IMR-90 (cell line): ENCODE measurements around the gene ESR2. TPM values are rescaled to one million over a fixed set of nuclear protein-coding genes. Genes with fewer than 3 reads are reported as not detected.

Source experiments
- ATAC-seq: fragments of 200-7000 bp; cut with Tn5 transposase; 2 replicates; pipeline ENCODE4 v1.9.1; 2020; ENCODE audit warnings: low read depth, mild to moderate bottlenecking, moderate library complexity
- BruUV-seq: library from RNA; stranded (reverse); fragments of 400-500 nt; replicated peaks from 2 replicates; lab custom pipeline; 2021; lab: Mats Ljungman, UMichigan
- CTCF ChIA-PET: fragments of 300-600 bp; formaldehyde crosslinking; extraction: SDS; loops from one replicate; lab custom pipeline; 2021; ENCODE audit warnings: antibody characterized with exemption; lab: Yijun Ruan, JAX
- POLR2A ChIA-PET: fragments of 300-600 bp; sonication (Branson Sonifier 250); formaldehyde crosslinking; loops from one replicate; lab custom pipeline; 2022; ENCODE audit warnings: antibody characterized with exemption; ENCODE audit not compliant: unreplicated experiment; lab: Charles Lee
- DNase-seq: peaks from one replicate; pipeline ENCODE4 v3.0.0; 2013
- H2AFZ ChIP-seq: replicated peaks from 2 replicates; pipeline ENCODE3; 2013; ENCODE audit warnings: low read length, mild to moderate bottlenecking; ENCODE audit not compliant: poor library complexity
- H2AK5ac ChIP-seq: 2 replicates; pipeline ENCODE4 v1.6.1; 2013; ENCODE audit warnings: low read depth, low read length, inconsistent platforms
- H2AK9ac ChIP-seq: replicated peaks from 2 replicates; pipeline ENCODE3; 2013; ENCODE audit warnings: mild to moderate bottlenecking, low read depth, low read length, moderate library complexity; ENCODE audit not compliant: poor library complexity
- H2BK120ac ChIP-seq: 2 replicates; pipeline ENCODE4 v1.6.1; 2013; ENCODE audit warnings: low read depth, low read length, inconsistent platforms
- H2BK15ac ChIP-seq: 3 replicates; pipeline ENCODE4 v1.6.1; 2013; ENCODE audit warnings: low read depth, low read length, inconsistent platforms
- H2BK20ac ChIP-seq: 2 replicates; pipeline ENCODE4 v1.6.1; 2013; ENCODE audit warnings: low read depth, mild to moderate bottlenecking, inconsistent platforms, low read length, moderate library complexity
- H2BK5ac ChIP-seq: 2 replicates; pipeline ENCODE4 v1.6.1; 2013; ENCODE audit warnings: mild to moderate bottlenecking, low read depth, low read length, inconsistent platforms; ENCODE audit not compliant: poor library complexity, severe bottlenecking
- H3K14ac ChIP-seq: replicated peaks from 2 replicates; pipeline ENCODE4 v1.6.1; 2013; ENCODE audit warnings: low read depth, low read length, inconsistent platforms
- H3K18ac ChIP-seq: 2 replicates; pipeline ENCODE4 v1.6.1; 2013; ENCODE audit warnings: low read depth, low read length, control low read depth
- H3K23ac ChIP-seq: 2 replicates; pipeline ENCODE4 v1.6.1; 2013; ENCODE audit warnings: low read depth, low read length, inconsistent platforms
- H3K27ac ChIP-seq: 2 replicates; pipeline ENCODE4 v1.5.1; 2013; ENCODE audit warnings: mild to moderate bottlenecking, control low read depth, low read length; ENCODE audit not compliant: insufficient read depth
- H3K27me3 ChIP-seq: 2 replicates; pipeline ENCODE4 v1.6.1; 2013; ENCODE audit warnings: low read length; ENCODE audit not compliant: control insufficient read depth, insufficient read depth
- H3K36me3 ChIP-seq: 2 replicates; pipeline ENCODE4 v1.6.1; 2013; ENCODE audit warnings: low read length, mixed read lengths; ENCODE audit not compliant: control insufficient read depth, insufficient read depth
- H3K4ac ChIP-seq: 2 replicates; pipeline ENCODE4 v1.6.1; 2013; ENCODE audit warnings: low read depth, low read length, inconsistent platforms
- H3K4me1 ChIP-seq: 2 replicates; pipeline ENCODE4 v1.6.1; 2013; ENCODE audit warnings: low read length, mixed read lengths; ENCODE audit not compliant: control insufficient read depth, insufficient read depth
- H3K4me2 ChIP-seq: 2 replicates; pipeline ENCODE4 v1.6.1; 2013; ENCODE audit warnings: low read depth, mild to moderate bottlenecking, control low read depth, low read length, moderate library complexity
- H3K4me3 ChIP-seq: 2 replicates; pipeline ENCODE4 v1.5.1; 2013; ENCODE audit warnings: low read depth, mild to moderate bottlenecking, control low read depth, low read length, moderate library complexity; ENCODE audit not compliant: insufficient read depth
- H3K56ac ChIP-seq: 2 replicates; pipeline ENCODE4 v1.6.1; 2013; ENCODE audit warnings: low read length, inconsistent platforms; ENCODE audit not compliant: insufficient read depth; ENCODE audit errors: extremely low read depth
- H3K79me1 ChIP-seq, 2 experiments: 2 replicates each; pipeline ENCODE4 v1.6.1; 2013; ENCODE audit warnings: low read length in 2 of 2, inconsistent platforms in 1 of 2, low read depth in 1 of 2
- H3K9ac ChIP-seq: 2 replicates; pipeline ENCODE4 v1.6.1; 2013; ENCODE audit warnings: low read depth, low read length, control low read depth
- H3K9me1 ChIP-seq: 2 replicates; pipeline ENCODE4 v1.6.1; 2013; ENCODE audit warnings: low read length, inconsistent platforms; ENCODE audit not compliant: insufficient read depth
- H3K9me3 ChIP-seq: 2 replicates; pipeline ENCODE4 v1.6.1; 2013; ENCODE audit warnings: low read length; ENCODE audit not compliant: control insufficient read depth, insufficient read depth
- H4K20me1 ChIP-seq: 2 replicates; pipeline ENCODE4 v1.6.1; 2013; ENCODE audit warnings: low read length, inconsistent platforms; ENCODE audit not compliant: insufficient read depth
- H4K5ac ChIP-seq: 2 replicates; pipeline ENCODE4 v1.6.1; 2013; ENCODE audit warnings: mild to moderate bottlenecking, low read depth, low read length, control low read depth
- H4K8ac ChIP-seq, 2 experiments: 2 replicates each; pipeline ENCODE4 v1.6.1; 2013; ENCODE audit warnings: low read depth in 2 of 2, low read length in 2 of 2, control low read depth in 1 of 2, inconsistent platforms in 1 of 2
- H4K91ac ChIP-seq: 2 replicates; pipeline ENCODE4 v1.6.1; 2013; ENCODE audit warnings: low read depth, low read length, inconsistent platforms; ENCODE audit not compliant: insufficient read depth
- CTCF ChIP-seq: conservative IDR thresholded peaks from 2 replicates; pipeline ENCODE4 v1.5.1; 2012; ENCODE audit warnings: mild to moderate bottlenecking, low read depth, low read length, improper control_type of control experiment
- MAFK ChIP-seq: IDR thresholded peaks from 2 replicates; pipeline ENCODE4 v1.6.1; 2012; ENCODE audit warnings: low read depth, low read length, improper control_type of control experiment
- MAZ ChIP-seq: IDR thresholded peaks from 2 replicates; pipeline ENCODE4 v1.6.1; 2012; ENCODE audit warnings: low read depth, mild to moderate bottlenecking, low read length, improper control_type of control experiment, moderate library complexity, borderline replicate concordance
- RCOR1 ChIP-seq: IDR thresholded peaks from 2 replicates; pipeline ENCODE4 v1.6.1; 2012; ENCODE audit warnings: mild to moderate bottlenecking, low read length, improper control_type of control experiment; ENCODE audit not compliant: insufficient replicate concordance
- RFX5 ChIP-seq: IDR thresholded peaks from 2 replicates; pipeline ENCODE4 v1.8.0; 2012; ENCODE audit warnings: low read depth, mild to moderate bottlenecking, low read length, moderate library complexity
- WGBS, 2 experiments: methylation state at CpG; one replicate each; pipeline versions ENCODE4 v1.1.5 to v1.1.7; 2013; ENCODE audit warnings: missing lambda C conversion rate in 2 of 2; ENCODE audit not compliant: insufficient read length in 1 of 2; ENCODE audit errors: extremely low coverage in 2 of 2; 5-methylcytosine and 5-hydroxymethylcytosine counted together
- dilution Hi-C: fragments of 300-500 bp; cut with HindIII; formaldehyde crosslinking; loops from one replicate; pipeline ENCODE4 v1.14.3; 2018; ENCODE audit warnings: low sequenced_read_pairs; ENCODE audit not compliant: unreplicated experiment
- in situ Hi-C: fragments of 300-500 bp; cut with MboI; formaldehyde crosslinking; loops from 3 replicates; pipeline ENCODE4 v1.14.3; 2019; ENCODE audit warnings: low sequenced_read_pairs, inconsistent platforms, mixed read lengths
- intact Hi-C: fragments of 100-400 bp; cut with micrococcal nuclease; formaldehyde crosslinking; loops from 2 replicates; pipeline ENCODE4 v1.10.0; 2022
- polyA plus RNA-seq, 3 experiments: library from polyadenylated mRNA; depleted of rRNA; stranded (reverse); fragments of >200 nt; gene quantifications; 2 replicates each; pipeline ENCODE4 v1.2.3, GENCODE V29; 2012; ENCODE audit warnings: low replicate concordance in 1 of 3
- total RNA-seq: library from RNA; depleted of rRNA; stranded (reverse); fragments of >200 nt; gene quantifications from 2 replicates; pipeline ENCODE4 v1.2.3, GENCODE V29; 2012

ESR2 gene
- total and polyA plus RNA-seq, 2 of the 4 experiments (the other 2 are of a cell fraction): under 0.01 to 0.03 TPM

DNA sequence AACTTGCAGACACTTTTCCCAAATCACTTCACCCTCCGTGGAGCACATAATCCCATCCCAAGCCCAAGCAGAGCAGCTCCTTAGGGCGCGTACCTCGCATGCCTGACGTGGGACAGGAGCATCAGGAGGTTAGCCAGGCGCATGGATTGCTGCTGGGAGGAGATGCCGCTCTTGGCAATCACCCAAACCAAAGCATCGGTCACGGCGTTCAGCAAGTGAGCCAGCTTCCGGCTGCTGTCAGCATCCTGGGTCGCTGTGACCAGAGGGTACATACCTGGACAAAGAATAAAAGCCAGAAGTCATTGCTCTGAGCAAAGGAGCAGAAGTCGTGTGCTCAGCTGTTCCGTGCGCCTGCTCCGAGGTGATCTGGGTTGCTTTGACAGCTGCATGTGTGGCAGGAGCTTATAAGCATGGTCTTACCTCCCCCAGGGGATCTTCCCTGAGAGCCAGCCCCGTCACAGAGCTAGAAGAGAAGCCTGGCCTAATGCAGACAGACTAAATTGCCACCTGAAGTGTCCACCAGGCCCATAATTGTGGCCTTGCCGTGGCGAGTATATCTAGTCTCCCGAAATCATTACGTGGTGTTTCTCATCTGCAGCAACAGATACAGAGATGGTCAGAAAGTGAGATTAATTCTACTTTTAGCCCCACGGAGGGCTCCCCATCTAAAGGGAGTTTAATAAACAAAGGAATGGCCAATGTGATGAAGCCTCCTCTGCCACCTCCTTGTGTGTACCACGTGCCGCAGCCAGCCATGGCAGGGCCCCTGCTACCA, 59.1 kb downstream of the ESR2 start:
- no TSS peak for BruUV-seq
- in situ Hi-C loops (no loop called here), dilution Hi-C loops (no loop called here), intact Hi-C loops (no loop called here)
- Histone ChIP-seq H3K4me1 (peaks cover 19% of the 10 kb centered on the region), H3K9me1 (peaks cover 19% of the 10 kb centered on the region), H3K36me3 (no peaks in the 10 kb centered on the region), H3K18ac (no peak overlapping the region), H3K79me1 (no peaks in the 10 kb centered on the region), H4K20me1 (peaks cover 4% of the 10 kb centered on the region; the same call in 1 of the 2 replicates), H3K9me3 (no peaks in the 10 kb centered on the region), H2BK5ac (no peak overlapping the region), H2AK5ac (0 out of 2 replicates have a peak overlapping the region, but pooled peaks have one; percentile 13), H3K23ac (no peak overlapping the region), H2BK120ac (no peak overlapping the region), H3K4me2 (no peak overlapping the region), H4K91ac (no peak overlapping the region), H2BK15ac (no peak overlapping the region; the same call in 2 of the 3 replicates), H3K9ac (no peak overlapping the region), H3K27ac (no peak overlapping the region), H3K14ac (no peak overlapping the region), H2BK20ac (peak overlapping the region; percentile 53; the same call in 1 of the 2 replicates), H2AK9ac (no peak overlapping the region), H3K4ac (peak overlapping the region; percentile 40; the same call in 1 of the 2 replicates), H2AFZ (no peak overlapping the region), H3K56ac (no peak overlapping the region), H3K4me3 (no peak overlapping the region), H3K27me3 (no peaks in the 10 kb centered on the region; the same call in 1 of the 2 replicates), H4K8ac (no peak overlapping the region), H4K5ac (no peak overlapping the region)
- WGBS, 2 experiments: 88% methylated on average over 15 of the region's 24 CpGs; no CpG with 5 or more reads in 1 of the 2 experiments
- POLR2A ChIA-PET: no interaction called here
- DNase-seq: peak; percentile 14
- CTCF ChIA-PET: interaction anchor here (0.6 kb wide), 1 partner anchor 27 kb away, joined by 6 read pairs; no protein-coding TSS in a partner anchor
- ATAC-seq: no peak
- no peak for TF ChIP-seq RFX5
- TF ChIP-seq RCOR1: no peak
- no peak for TF ChIP-seq MAFK
- no peak for TF ChIP-seq CTCF
- TF ChIP-seq MAZ: no peak
